Measurements from ENCODE around the gene MTHFD1. TPM values are rescaled to one million over a fixed set of nuclear protein-coding genes. Genes with fewer than 3 reads are reported as not detected.
A peak's percentile ranks its signal among the peaks of the same experiment; 100 is the strongest.

MTHFD1 gene
- total RNA-seq, 2 experiments from 2014 or later, result 213 to 222 TPM

DNA sequence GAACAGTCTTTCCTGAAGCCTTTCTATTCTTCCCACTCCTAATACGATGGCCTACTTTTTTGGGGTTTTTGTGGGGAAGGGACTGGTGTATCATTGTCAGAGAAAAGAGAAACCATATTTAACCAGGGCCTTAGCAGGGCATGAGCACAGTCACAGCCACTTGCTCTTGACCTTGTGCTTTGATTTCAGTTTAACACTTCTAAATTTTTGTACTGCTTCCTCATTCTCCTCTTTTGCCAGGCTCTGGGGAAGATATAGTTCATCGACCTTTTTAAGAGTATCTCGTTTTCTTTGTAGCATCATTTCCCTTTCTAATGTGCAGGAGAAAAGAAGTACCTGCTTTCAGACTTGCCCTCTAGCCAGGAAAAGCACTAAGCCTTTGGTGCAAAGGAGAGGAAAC, 118.6 kb downstream of the MTHFD1 start:
- intact Hi-C loops (cut with DNase I, micrococcal nuclease), result loop anchor here (5.0 to 10.0 kb wide), 6 partner anchors 642 to 1032 kb away; partner anchors contain the start of genes FUT8 (in 1 of the 2), PPP2R5E (in 1 of the 2), SGPP1 (in 1 of the 2) and WDR89 (in 1 of the 2)
- ATAC-seq (no peak), DNase-seq (no peak)
- Mint-ChIP-seq H3K4me3 (peak overlapping the region; percentile 98), H3K27ac (peak overlapping the region; percentile 95), H3K36me3 (ENCODE audit: low read depth) (peaks cover 45% of the 10 kb centered on the region), H3K27me3 (no peaks in the 10 kb centered on the region), H3K9me3 (ENCODE audit: low read depth) (no peaks in the 10 kb centered on the region), H3K4me1 (peaks cover 60% of the 10 kb centered on the region)
- ChIA-PET POLR2A (no interaction called here), CTCF (no interaction called here)

DNA sequence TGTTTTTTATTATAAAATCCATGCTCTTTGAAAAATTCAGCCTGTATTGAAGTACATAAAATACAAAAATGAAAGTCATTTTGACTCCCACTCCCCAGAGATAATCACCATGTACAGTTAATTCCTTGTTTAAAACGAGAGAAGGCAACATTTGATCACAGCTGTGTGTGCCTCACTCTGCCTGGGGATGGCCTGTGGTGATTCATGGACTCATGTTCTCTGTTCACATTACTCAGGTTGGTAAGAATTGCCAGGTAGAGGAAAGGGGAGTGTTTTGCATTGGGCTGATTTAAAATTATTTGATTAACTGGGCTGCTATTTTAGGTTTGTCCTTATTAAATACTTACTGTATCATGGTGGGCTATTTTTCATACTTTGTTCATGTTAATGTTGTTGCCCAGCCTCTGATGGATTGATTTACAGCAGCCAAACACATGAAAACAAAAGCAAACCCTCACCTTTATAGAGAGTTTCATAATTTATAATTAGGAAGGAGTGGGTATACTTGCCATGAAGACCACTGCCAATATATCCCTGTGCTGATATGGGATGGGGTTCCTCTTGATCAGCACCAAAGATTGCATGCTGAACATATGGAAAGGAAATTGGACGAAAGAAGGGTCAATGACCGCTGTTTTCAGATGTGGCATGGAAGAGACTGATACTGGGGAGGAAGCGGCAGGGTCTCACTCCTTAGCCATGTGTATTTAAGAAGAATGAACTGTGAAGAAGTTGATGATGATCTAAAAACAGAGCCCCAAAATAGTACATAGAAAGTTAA, 119.4 kb downstream of the MTHFD1 start:
- CTCF ChIA-PET, result interaction anchor here (0.6 to 1.3 kb wide), 4 partner anchors 11 to 41 kb away, joined by 3 read pairs; no protein-coding TSS in a partner anchor
- peak; percentile 73 for DNase-seq

DNA sequence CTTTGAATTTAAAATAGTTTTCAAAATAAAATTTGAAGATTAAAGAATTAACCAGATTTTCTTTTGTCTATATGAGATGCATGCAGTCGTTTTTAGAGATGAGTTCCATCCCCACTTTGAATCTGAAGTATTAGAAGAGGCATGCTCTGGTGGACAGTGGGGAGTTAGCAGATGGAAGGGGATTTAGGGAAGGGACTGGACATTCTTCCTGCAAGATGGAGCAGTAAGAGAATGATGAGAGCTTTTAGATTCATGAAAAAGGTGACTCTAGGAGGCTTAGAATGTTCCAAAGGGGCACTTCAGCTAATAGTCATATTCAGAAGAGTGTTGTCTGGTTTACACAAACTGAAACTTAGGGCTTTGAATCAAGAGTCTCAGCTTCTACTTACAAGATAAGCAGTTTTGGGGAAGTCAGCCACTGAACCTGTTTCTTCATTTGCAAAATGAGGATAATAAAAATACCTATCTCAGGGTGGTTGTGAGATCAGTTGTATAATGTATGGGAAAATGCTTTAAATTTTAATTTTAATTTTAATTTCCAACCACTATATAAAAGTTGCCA, 120.1 kb downstream of the MTHFD1 start:
- ChIA-PET POLR2A (interaction anchor here (0.8 to 1.5 kb wide), 3 partner anchors 32 to 120 kb away, joined by 3 to 5 read pairs (median 4); partner anchors contain the start of genes HSPA2 and MTHFD1), CTCF (interaction anchor here (0.6 to 1.3 kb wide), 8 partner anchors 12 to 79 kb away, joined by 3 to 4 read pairs (median 3); partner anchors contain the start of gene HSPA2)
- no peak for ATAC-seq
- intact Hi-C loops (cut with DNase I, micrococcal nuclease), result loop anchor here (5.0 to 10.0 kb wide), 6 partner anchors 643 to 1033 kb away; partner anchors contain the start of genes FUT8 (in 1 of the 2), PPP2R5E (in 1 of the 2), SGPP1 (in 1 of the 2) and WDR89 (in 1 of the 2)
- DNase-seq, result no peak
- Mint-ChIP-seq H3K27ac (peak overlapping the region; percentile 95), H3K36me3 (ENCODE audit: low read depth) (peaks cover 33% of the 10 kb centered on the region), H3K9me3 (ENCODE audit: low read depth) (no peaks in the 10 kb centered on the region), H3K4me3 (peak overlapping the region; percentile 98), H3K4me1 (peaks cover 62% of the 10 kb centered on the region), H3K27me3 (no peaks in the 10 kb centered on the region)

More for the DNA sequence above, 119.4 kb downstream of the MTHFD1 start:
- H3K27ac Mint-ChIP-seq, result peak overlapping the region; percentile 95
- no peaks in the 10 kb centered on the region for H3K27me3 Mint-ChIP-seq
- H3K4me1 Mint-ChIP-seq, result peaks cover 62% of the 10 kb centered on the region
- peaks cover 37% of the 10 kb centered on the region for H3K36me3 Mint-ChIP-seq (ENCODE audit: low read depth)
- intact Hi-C loops (cut with DNase I, micrococcal nuclease), result loop anchor here (5.0 to 10.0 kb wide), 6 partner anchors 643 to 1033 kb away; partner anchors contain the start of genes FUT8 (in 1 of the 2), PPP2R5E (in 1 of the 2), SGPP1 (in 1 of the 2) and WDR89 (in 1 of the 2)
- H3K9me3 Mint-ChIP-seq (ENCODE audit: low read depth), result no peaks in the 10 kb centered on the region
- peak; percentile 9 for ATAC-seq
- H3K4me3 Mint-ChIP-seq, result peak overlapping the region; percentile 98
- POLR2A ChIA-PET, result interaction anchor here (0.7 to 1.5 kb wide), 4 partner anchors 33 to 707 kb away, joined by 3 to 5 read pairs (median 4); partner anchors contain the start of genes HSPA2 and MTHFD1

DNA sequence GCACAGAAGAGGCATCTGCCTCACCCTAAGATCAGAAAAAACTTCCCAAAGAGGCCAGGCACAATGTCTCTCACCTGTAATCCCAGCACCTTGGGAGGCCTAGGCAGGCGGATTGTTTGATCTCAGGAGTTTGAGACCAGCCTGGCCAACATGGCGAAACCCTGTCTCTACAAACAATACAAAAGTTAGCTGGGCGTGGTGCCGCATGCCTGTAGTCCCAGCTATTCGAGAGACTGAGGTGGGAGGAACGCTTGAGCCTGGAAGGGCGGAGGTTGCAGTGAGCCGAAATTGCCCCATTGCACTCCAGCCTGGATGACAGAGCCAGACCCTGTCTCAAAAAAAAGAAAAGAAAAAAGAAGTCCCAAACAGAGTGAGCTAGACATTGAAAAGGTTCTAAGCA, 120.9 kb downstream of the MTHFD1 start:
- ChIA-PET POLR2A (interaction anchor here (1.5 kb wide), 1 partner anchor 32 kb away, joined by 4 read pairs; the partner anchor contains the start of gene HSPA2), CTCF (interaction anchor here (0.7 to 2.8 kb wide), 7 partner anchors 12 to 165 kb away, joined by 3 to 20 read pairs (median 3); partner anchors contain the start of gene HSPA2)
- peaks cover 33% of the 10 kb centered on the region for H3K36me3 Mint-ChIP-seq (ENCODE audit: low read depth)
- H3K27ac Mint-ChIP-seq, result peak overlapping the region; percentile 85
- H3K9me3 Mint-ChIP-seq (ENCODE audit: low read depth), result no peaks in the 10 kb centered on the region
- peaks cover 66% of the 10 kb centered on the region for H3K4me1 Mint-ChIP-seq
- peak overlapping the region; percentile 24 for H3K4me3 Mint-ChIP-seq
- no peaks in the 10 kb centered on the region for H3K27me3 Mint-ChIP-seq
- ATAC-seq (no peak), DNase-seq (no peak)
- intact Hi-C loops (cut with DNase I, micrococcal nuclease), result loop anchor here (5.0 to 10.0 kb wide), 6 partner anchors 644 to 1034 kb away; partner anchors contain the start of genes FUT8 (in 1 of the 2), PPP2R5E (in 1 of the 2), SGPP1 (in 1 of the 2) and WDR89 (in 1 of the 2)

Other genes starting within 250 kb of the MTHFD1 start
- gene ESR2, start 94.0 kb upstream of the MTHFD1 start, total RNA-seq, result under 1 TPM; 0.26 to 0.32 TPM
- gene AKAP5, start 77.1 kb downstream of the MTHFD1 start, total RNA-seq, result under 1 TPM; 0.39 to 0.43 TPM
- gene ZBTB25, start 115.5 kb downstream of the MTHFD1 start, total RNA-seq, result 10 to 100 TPM; 32.7 to 40.0 TPM
- 10 to 100 TPM; 41.4 to 45.0 TPM for gene ZBTB1, start 116.4 kb downstream of the MTHFD1 start, total RNA-seq
- gene HSPA2, start 152.4 kb downstream of the MTHFD1 start, total RNA-seq, result 1 to 10 TPM; 3.2 to 4.1 TPM
- gene PPP1R36, start 161.6 kb downstream of the MTHFD1 start, total RNA-seq, result under 1 TPM in 1 of 2 experiments, not detected in 1; 0.14 TPM

All from activated CD4-positive, alpha-beta T cell treated with anti-CD3 and anti-CD28 coated beads for 36 hours (primary cell).